Measurements from ENCODE around the gene EGF.

EGF gene

DNA sequence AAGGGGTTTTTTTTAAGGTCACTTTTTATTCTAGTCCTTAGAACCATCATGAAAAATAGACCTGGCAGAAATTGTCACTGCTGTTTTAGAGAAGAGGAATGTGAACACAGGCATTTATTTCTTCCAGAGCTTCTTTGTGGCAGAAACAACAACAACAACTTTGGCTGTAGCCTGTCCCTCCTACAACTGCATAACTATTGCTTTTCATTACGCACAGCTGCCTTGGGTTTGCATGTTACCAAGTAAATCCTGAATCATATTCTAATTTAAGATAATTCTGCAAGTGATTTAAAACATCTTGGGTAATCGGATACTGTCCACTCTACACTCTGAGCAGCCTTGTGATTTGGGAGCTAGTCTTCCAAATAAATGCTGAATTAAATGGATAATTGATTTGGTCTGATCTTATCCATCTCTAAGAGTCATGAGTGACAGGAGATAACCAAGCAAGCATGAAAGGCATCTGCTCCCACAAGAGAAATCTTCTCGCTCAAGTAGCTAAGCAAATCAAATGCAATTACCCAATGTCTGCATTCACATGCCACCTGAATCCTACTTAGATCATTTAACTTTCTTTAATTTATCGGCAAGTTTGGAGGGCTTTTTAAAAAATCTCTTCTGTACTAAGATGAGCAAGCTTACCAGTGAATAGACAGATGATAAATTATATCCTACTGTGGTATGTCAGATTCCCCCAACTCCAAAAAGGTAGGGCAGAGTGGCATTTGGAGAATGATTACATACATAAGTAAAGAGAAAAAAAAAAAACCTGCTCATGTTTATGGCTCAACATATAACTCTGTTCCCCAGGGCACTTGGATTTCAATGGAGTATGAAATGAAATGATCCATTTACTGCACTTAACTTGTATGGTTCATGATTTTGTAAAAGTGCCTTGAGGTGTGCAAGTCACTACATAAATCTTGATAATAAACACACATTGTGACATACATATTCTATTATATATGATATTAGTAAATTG lies 73.6 kb downstream of the EGF start:
- no peaks in the 10 kb centered on the region for H3K36me3 ChIP-seq (ENCODE audit: low read length)
- H4K20me1 ChIP-seq (ENCODE audit: low read depth, low read length), result no peaks in the 10 kb centered on the region
- no peaks in the 10 kb centered on the region for H3K9me2 ChIP-seq (replicated peaks; ENCODE audit: insufficient read depth, low read length)
- H3F3A ChIP-seq (ENCODE audit: insufficient read depth), result peaks cover 10% of the 10 kb centered on the region; the same call in 1 of the 2 replicates
- H3K27me3 ChIP-seq (ENCODE audit: low read length), result no peaks in the 10 kb centered on the region
- H3K27ac ChIP-seq (ENCODE audit: low read depth, low read length), result no peak overlapping the region
- no peak overlapping the region for H3K9ac ChIP-seq (ENCODE audit: low read length)
- no peak overlapping the region for H3K4me3 ChIP-seq (ENCODE audit: insufficient read depth, low read length, poor library complexity, severe bottlenecking)
- no peak overlapping the region for H2AFZ ChIP-seq (ENCODE audit: low read depth, low read length, severe bottlenecking)
- H3K4me2 ChIP-seq (ENCODE audit: low read depth, low read length, poor library complexity, severe bottlenecking), result no peak overlapping the region
- no peaks in the 10 kb centered on the region for H3K79me2 ChIP-seq (ENCODE audit: insufficient read depth, low read length)
- TF ChIP-seq EZH2phosphoT487 (conservative IDR thresholded peaks at IDR 0.05; ENCODE audit: low read length), result no peak
- TF ChIP-seq, protein P1, sequence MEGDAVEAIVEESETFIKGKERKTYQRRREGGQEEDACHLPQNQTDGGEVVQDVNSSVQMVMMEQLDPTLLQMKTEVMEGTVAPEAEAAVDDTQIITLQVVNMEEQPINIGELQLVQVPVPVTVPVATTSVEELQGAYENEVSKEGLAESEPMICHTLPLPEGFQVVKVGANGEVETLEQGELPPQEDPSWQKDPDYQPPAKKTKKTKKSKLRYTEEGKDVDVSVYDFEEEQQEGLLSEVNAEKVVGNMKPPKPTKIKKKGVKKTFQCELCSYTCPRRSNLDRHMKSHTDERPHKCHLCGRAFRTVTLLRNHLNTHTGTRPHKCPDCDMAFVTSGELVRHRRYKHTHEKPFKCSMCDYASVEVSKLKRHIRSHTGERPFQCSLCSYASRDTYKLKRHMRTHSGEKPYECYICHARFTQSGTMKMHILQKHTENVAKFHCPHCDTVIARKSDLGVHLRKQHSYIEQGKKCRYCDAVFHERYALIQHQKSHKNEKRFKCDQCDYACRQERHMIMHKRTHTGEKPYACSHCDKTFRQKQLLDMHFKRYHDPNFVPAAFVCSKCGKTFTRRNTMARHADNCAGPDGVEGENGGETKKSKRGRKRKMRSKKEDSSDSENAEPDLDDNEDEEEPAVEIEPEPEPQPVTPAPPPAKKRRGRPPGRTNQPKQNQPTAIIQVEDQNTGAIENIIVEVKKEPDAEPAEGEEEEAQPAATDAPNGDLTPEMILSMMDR (IDR thresholded peaks at IDR 0.05; ENCODE audit: insufficient read depth, low read length, poor library complexity, severe bottlenecking), result no peak
- no peaks in the 10 kb centered on the region for H3K9me3 ChIP-seq (ENCODE audit: insufficient read depth, low read length)

DNA sequence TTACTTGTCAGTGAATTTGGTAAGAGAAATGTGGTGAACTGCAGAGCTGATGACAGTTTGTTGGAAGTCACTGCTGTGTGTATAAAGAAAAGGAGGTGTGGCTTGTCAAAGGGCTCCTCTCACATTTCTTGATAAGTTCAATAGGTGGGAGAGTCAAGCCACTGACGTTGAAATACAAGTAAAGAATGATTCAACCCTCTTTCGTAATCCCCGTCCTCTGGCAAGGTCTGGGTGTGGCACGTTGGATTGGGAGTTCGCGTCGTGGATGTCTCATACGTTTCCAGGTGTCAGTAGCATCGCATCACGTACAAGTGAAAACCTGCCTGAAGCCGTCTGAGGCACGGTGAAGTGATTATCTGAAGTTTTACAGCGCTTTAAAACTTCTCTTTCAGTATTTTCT lies 76.4 kb downstream of the EGF start:
- Histone ChIP-seq H3K9ac (ENCODE audit: low read length) (no peak overlapping the region), H3K27ac (ENCODE audit: low read depth, low read length) (no peak overlapping the region), H3K36me3 (ENCODE audit: low read length) (no peaks in the 10 kb centered on the region), H2AFZ (ENCODE audit: low read depth, low read length, severe bottlenecking) (no peak overlapping the region), H4K20me1 (ENCODE audit: low read depth, low read length) (no peaks in the 10 kb centered on the region), H3K27me3 (ENCODE audit: low read length) (no peaks in the 10 kb centered on the region), H3F3A (ENCODE audit: insufficient read depth) (peaks cover 12% of the 10 kb centered on the region; the same call in 1 of the 2 replicates), H3K4me3 (ENCODE audit: insufficient read depth, low read length, poor library complexity, severe bottlenecking) (no peak overlapping the region), H3K9me2 (replicated peaks; ENCODE audit: insufficient read depth, low read length) (no peaks in the 10 kb centered on the region), H3K79me2 (ENCODE audit: insufficient read depth, low read length) (no peaks in the 10 kb centered on the region), H3K9me3 (ENCODE audit: insufficient read depth, low read length) (no peaks in the 10 kb centered on the region), H3K4me2 (ENCODE audit: low read depth, low read length, poor library complexity, severe bottlenecking) (no peak overlapping the region)
- TF ChIP-seq, protein P1 (IDR thresholded peaks at IDR 0.05; ENCODE audit: insufficient read depth, low read length, poor library complexity, severe bottlenecking), result no peak
- TF ChIP-seq EZH2phosphoT487 (conservative IDR thresholded peaks at IDR 0.05; ENCODE audit: low read length), result no peak

DNA sequence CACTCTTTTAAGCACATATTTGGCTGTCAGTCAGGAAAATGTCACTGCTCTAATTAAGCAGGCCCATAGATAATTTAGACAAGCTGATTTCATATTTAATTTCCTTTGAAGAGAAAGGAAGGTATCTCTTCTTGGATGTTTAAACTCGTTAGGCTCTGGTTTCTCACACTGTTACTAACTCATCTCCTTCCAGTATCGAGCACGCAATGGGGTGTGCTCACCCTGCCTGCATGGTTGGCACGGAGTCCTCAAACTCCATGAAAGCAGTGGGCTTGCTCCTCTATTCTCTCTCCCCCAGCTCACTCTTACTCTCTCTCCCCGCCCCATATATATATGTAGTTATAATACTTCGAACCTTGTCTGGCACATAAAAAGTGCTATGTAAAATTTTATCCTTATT lies 76.9 kb downstream of the EGF start:
- no peaks in the 10 kb centered on the region for H3K27me3 ChIP-seq (ENCODE audit: low read length)
- H3K79me2 ChIP-seq (ENCODE audit: insufficient read depth, low read length), result no peaks in the 10 kb centered on the region
- H4K20me1 ChIP-seq (ENCODE audit: low read depth, low read length), result no peaks in the 10 kb centered on the region
- H3K9me2 ChIP-seq (replicated peaks; ENCODE audit: insufficient read depth, low read length), result no peaks in the 10 kb centered on the region
- no peaks in the 10 kb centered on the region for H3K36me3 ChIP-seq (ENCODE audit: low read length)
- TF ChIP-seq, protein P1 (IDR thresholded peaks at IDR 0.05; ENCODE audit: insufficient read depth, low read length, poor library complexity, severe bottlenecking), result no peak
- TF ChIP-seq EZH2phosphoT487 (conservative IDR thresholded peaks at IDR 0.05; ENCODE audit: low read length), result no peak
- no peak overlapping the region for H2AFZ ChIP-seq (ENCODE audit: low read depth, low read length, severe bottlenecking)
- H3K4me3 ChIP-seq (ENCODE audit: insufficient read depth, low read length, poor library complexity, severe bottlenecking), result no peak overlapping the region
- no peaks in the 10 kb centered on the region for H3K9me3 ChIP-seq (ENCODE audit: insufficient read depth, low read length)
- no peak overlapping the region for H3K4me2 ChIP-seq (ENCODE audit: low read depth, low read length, poor library complexity, severe bottlenecking)
- no peak overlapping the region; the same call in 1 of the 2 replicates for H3K27ac ChIP-seq (ENCODE audit: low read depth, low read length)
- H3K9ac ChIP-seq (ENCODE audit: low read length), result no peak overlapping the region
- H3F3A ChIP-seq (ENCODE audit: insufficient read depth), result peaks cover 12% of the 10 kb centered on the region; the same call in 1 of the 2 replicates

All from SU-DHL-6 (cell line).